ENCODE measurements around the gene ITM2B.

DNA sequence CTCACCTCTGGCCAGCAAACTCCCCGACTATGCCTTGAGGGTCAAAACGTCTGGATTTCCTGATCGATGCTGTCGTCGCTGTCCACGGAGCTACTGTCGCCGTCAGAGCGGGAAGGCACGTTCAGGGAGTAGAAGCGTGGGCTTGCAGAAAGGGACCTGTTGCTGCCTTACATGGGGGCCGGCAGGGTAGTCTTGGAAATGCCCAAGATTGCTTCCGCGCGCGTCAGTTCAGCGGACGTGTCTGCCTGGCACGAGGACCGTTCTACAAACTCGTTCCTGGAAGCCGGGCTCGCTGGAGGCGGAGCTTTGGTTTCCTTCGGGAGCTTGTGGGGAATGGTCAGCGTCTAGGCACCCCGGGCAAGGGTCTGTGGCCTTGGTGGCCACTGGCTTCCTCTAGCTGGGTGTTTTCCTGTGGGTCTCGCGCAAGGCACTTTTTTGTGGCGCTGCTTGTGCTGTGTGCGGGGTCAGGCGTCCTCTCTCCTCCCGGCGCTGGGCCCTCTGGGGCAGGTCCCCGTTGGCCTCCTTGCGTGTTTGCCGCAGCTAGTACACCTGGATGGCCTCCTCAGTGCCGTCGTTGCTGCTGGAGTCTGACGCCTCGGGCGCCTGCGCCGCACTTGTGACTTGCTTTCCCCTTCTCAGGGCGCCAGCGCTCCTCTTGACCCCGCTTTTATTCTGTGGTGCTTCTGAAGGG, 86.0 kb downstream of the ITM2B start:
- TF ChIP-seq, protein P1, sequence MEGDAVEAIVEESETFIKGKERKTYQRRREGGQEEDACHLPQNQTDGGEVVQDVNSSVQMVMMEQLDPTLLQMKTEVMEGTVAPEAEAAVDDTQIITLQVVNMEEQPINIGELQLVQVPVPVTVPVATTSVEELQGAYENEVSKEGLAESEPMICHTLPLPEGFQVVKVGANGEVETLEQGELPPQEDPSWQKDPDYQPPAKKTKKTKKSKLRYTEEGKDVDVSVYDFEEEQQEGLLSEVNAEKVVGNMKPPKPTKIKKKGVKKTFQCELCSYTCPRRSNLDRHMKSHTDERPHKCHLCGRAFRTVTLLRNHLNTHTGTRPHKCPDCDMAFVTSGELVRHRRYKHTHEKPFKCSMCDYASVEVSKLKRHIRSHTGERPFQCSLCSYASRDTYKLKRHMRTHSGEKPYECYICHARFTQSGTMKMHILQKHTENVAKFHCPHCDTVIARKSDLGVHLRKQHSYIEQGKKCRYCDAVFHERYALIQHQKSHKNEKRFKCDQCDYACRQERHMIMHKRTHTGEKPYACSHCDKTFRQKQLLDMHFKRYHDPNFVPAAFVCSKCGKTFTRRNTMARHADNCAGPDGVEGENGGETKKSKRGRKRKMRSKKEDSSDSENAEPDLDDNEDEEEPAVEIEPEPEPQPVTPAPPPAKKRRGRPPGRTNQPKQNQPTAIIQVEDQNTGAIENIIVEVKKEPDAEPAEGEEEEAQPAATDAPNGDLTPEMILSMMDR (IDR thresholded peaks at IDR 0.05): no peak
- TF ChIP-seq POLR2A (IDR thresholded peaks at IDR 0.05): no peak

Measured in upper lobe of left lung (tissue), 4 donors.